ENCODE results near the gene SMIM13.

GRCh38 chr6:11185204-11185842 is 91.7 kb downstream of the SMIM13 start:
- TF ChIP-seq POLR2A (IDR thresholded peaks at IDR 0.05) (no peak), CTCF (IDR thresholded peaks at IDR 0.05) (no peak)

All from heart left ventricle (tissue), 13 donors.